Ishikawa (cell line): Measurements from ENCODE around the gene CEACAM6.

Experiments
- CEBPB ChIP-seq: IDR thresholded peaks from 2 replicates; pipeline ENCODE4 v1.6.1; 2012
- CREB1 ChIP-seq: IDR thresholded peaks from 2 replicates; pipeline ENCODE4 v1.6.1; 2012; ENCODE audit warnings: low read depth
- EGR1 ChIP-seq: IDR thresholded peaks from 2 replicates; pipeline ENCODE4 v1.6.1; 2012
- EP300 ChIP-seq: IDR thresholded peaks from 2 replicates; pipeline ENCODE4 v1.6.1; 2012; ENCODE audit warnings: borderline replicate concordance
- NFIC ChIP-seq: IDR thresholded peaks from 2 replicates; pipeline ENCODE4 v1.6.1; 2012
- RAD21 ChIP-seq: IDR thresholded peaks from 2 replicates; pipeline ENCODE4 v1.6.1; 2012; ENCODE audit warnings: low read depth
- TAF1 ChIP-seq: IDR thresholded peaks from 2 replicates; pipeline ENCODE4 v1.6.1; 2012; ENCODE audit warnings: low read depth, mild to moderate bottlenecking
- TCF12 ChIP-seq: IDR thresholded peaks from 2 replicates; pipeline ENCODE4 v1.6.1; 2012; ENCODE audit warnings: low read depth
- USF1 ChIP-seq: IDR thresholded peaks from 2 replicates; pipeline ENCODE4 v1.6.1; 2012
- YY1 ChIP-seq: IDR thresholded peaks from 2 replicates; pipeline ENCODE4 v1.6.1; 2012; ENCODE audit warnings: low read depth
- ZBTB7A ChIP-seq: IDR thresholded peaks from 2 replicates; pipeline ENCODE4 v1.6.1; 2012; ENCODE audit warnings: low read depth

The CEACAM6 gene

GRCh38 chr19:41816761-41817160 lies 61.4 kb downstream of the CEACAM6 start:
- TF ChIP-seq TAF1 (no peak), EP300 (no peak), TCF12 (no peak), USF1 (no peak), YY1 (no peak), EGR1 (no peak), ZBTB7A (no peak), NFIC (no peak)

GRCh38 chr19:41821003-41821735 lies 65.8 kb downstream of the CEACAM6 start:
- TF ChIP-seq RAD21: peak; percentile 75
- TF ChIP-seq CREB1: no peak
- TF ChIP-seq CEBPB: no peak
